ENCODE data around the gene ELP4.

GRCh38 chr11:31808721-31809540 lies 299.4 kb downstream of the ELP4 start:
- no peak for TF ChIP-seq CTCF (IDR thresholded peaks at IDR 0.05)
- TF ChIP-seq POLR2A (IDR thresholded peaks at IDR 0.05): no peak
